GM18526 (cell line): ENCODE results near the gene PDCD1.

Source experiments
- POLR2A ChIP-seq: IDR thresholded peaks from 3 replicates; pipeline ENCODE4 v1.6.1; 2011; ENCODE audit not compliant: insufficient read length; ENCODE audit errors: extremely low read depth

The PDCD1 gene

GRCh38 chr2:241817126-241817820 lies 41.4 kb downstream of the PDCD1 start:
- no peak for TF ChIP-seq POLR2A

- TF ChIP-seq POLR2A, result no peak
Measured at GRCh38 chr2:241816431-241817121, 42.1 kb downstream of the PDCD1 start.

GRCh38 chr2:241815477-241816430 lies 42.9 kb downstream of the PDCD1 start:
- no peak for TF ChIP-seq POLR2A

GRCh38 chr2:241814643-241815476 lies 43.8 kb downstream of the PDCD1 start:
- no peak for TF ChIP-seq POLR2A

GRCh38 chr2:241814393-241814642 lies 44.4 kb downstream of the PDCD1 start:
- TF ChIP-seq POLR2A, result no peak

GRCh38 chr2:241813644-241814392 lies 44.9 kb downstream of the PDCD1 start:
- no peak for TF ChIP-seq POLR2A

GRCh38 chr2:241812730-241813643 lies 45.7 kb downstream of the PDCD1 start:
- no peak for TF ChIP-seq POLR2A

- no peak for TF ChIP-seq POLR2A
Measured at GRCh38 chr2:241811952-241812729, 46.6 kb downstream of the PDCD1 start.

- no peak for TF ChIP-seq POLR2A
Measured at GRCh38 chr2:241811201-241811951, 47.3 kb downstream of the PDCD1 start.

- no peak for TF ChIP-seq POLR2A
Measured at GRCh38 chr2:241810307-241811200, 48.1 kb downstream of the PDCD1 start.

GRCh38 chr2:241809383-241810306 lies 49.0 kb downstream of the PDCD1 start:
- TF ChIP-seq POLR2A, result no peak
